ENCODE data around the gene NUSAP1.
A peak's percentile ranks its signal among the peaks of the same experiment; 100 is the strongest.
"Not testable (repeated sequence)": the region's sequence is repeated elsewhere in the genome, so short reads cannot be mapped to it uniquely, and the experiment has no call there.

The NUSAP1 gene

GRCh38 chr15:41332194-41333025 is at the start of gene NUSAP1, which contains the start of gene OIP5:
Gene NUSAP1 (plus strand): TSS chr15:41332881. CDS start chr15:41332958, 77 bp downstream.
Gene OIP5 (minus strand): TSS chr15:41332591. CDS start chr15:41332561, 30 bp downstream.
- DNase-seq, result peak; percentile 100

- DNase-seq, result peak; percentile 7
These were observed 49.6 kb upstream of the NUSAP1 start for GRCh38 chr15:41282980-41283652.

GRCh38 chr15:41283653-41284426 is 48.8 kb upstream of the NUSAP1 start:
- peak; percentile 99 for DNase-seq

- peak; percentile 41 for DNase-seq
These were observed 48.1 kb upstream of the NUSAP1 start for GRCh38 chr15:41284427-41285177.

- DNase-seq, result no peak
These were observed 47.4 kb upstream of the NUSAP1 start for GRCh38 chr15:41285285-41285684.

- no peak for DNase-seq
These were observed 45.9 kb upstream of the NUSAP1 start for GRCh38 chr15:41286665-41287333.

GRCh38 chr15:41288464-41288863 is 44.2 kb upstream of the NUSAP1 start:
- no peak for DNase-seq

- DNase-seq, result no peak
These were observed 42.7 kb upstream of the NUSAP1 start for GRCh38 chr15:41289953-41290352.

GRCh38 chr15:41291065-41291631 is 41.5 kb upstream of the NUSAP1 start:
- no peak for DNase-seq

GRCh38 chr15:41292521-41292920 is 40.2 kb upstream of the NUSAP1 start:
- DNase-seq, result no peak

GRCh38 chr15:41301139-41301538 is 31.5 kb upstream of the NUSAP1 start:
- not testable (repeated sequence) for DNase-seq

- DNase-seq, result no peak
These were observed 31.1 kb upstream of the NUSAP1 start for GRCh38 chr15:41301587-41301986.

- DNase-seq, result no peak
These were observed 28.4 kb upstream of the NUSAP1 start for GRCh38 chr15:41304149-41304770.

- DNase-seq, result no peak
These were observed 25.0 kb upstream of the NUSAP1 start for GRCh38 chr15:41307679-41308078.

- DNase-seq, result no peak
These were observed 23.3 kb upstream of the NUSAP1 start for GRCh38 chr15:41309226-41309905.

- not testable (repeated sequence) for DNase-seq
These were observed 11.8 kb upstream of the NUSAP1 start for GRCh38 chr15:41320805-41321330.

- no peak for DNase-seq
These were observed 9.1 kb upstream of the NUSAP1 start for GRCh38 chr15:41323611-41324010.

- DNase-seq, result no peak
These were observed 1.4 kb upstream of the NUSAP1 start for GRCh38 chr15:41331281-41331680.

- DNase-seq, result no peak
These were observed 868 bp upstream of the NUSAP1 start for GRCh38 chr15:41331833-41332193.

GRCh38 chr15:41333026-41333562 is 413 bp downstream of the NUSAP1 start:
- DNase-seq, result peak; percentile 71
